IPS DF 6.9 (cell line): ENCODE measurements around the gene CCDC93.

Experiments
- DNase-seq: peaks from one replicate; pipeline ENCODE4 v3.0.0-alpha.2; 2013; ENCODE audit warnings: low read depth, low spot score
- H3K27ac ChIP-seq: one replicate; pipeline ENCODE4 v1.5.1; 2013; ENCODE audit warnings: low read length, control low read depth
- H3K27me3 ChIP-seq: 2 replicates; pipeline ENCODE4 v1.6.1; 2013; ENCODE audit warnings: mild to moderate bottlenecking, low read length; ENCODE audit not compliant: control insufficient read depth, insufficient read depth
- H3K36me3 ChIP-seq: 2 replicates; pipeline ENCODE4 v1.6.1; 2013; ENCODE audit warnings: low read length; ENCODE audit not compliant: control insufficient read depth, insufficient read depth
- H3K4me1 ChIP-seq: 2 replicates; pipeline ENCODE4 v1.6.1; 2013; ENCODE audit warnings: low read length; ENCODE audit not compliant: control insufficient read depth, insufficient read depth
- H3K4me3 ChIP-seq: 2 replicates; pipeline ENCODE4 v1.5.1; 2013; ENCODE audit warnings: mild to moderate bottlenecking, low read length
- H3K9me3 ChIP-seq: 2 replicates; pipeline ENCODE4 v1.6.1; 2013; ENCODE audit warnings: low read length, inconsistent platforms; ENCODE audit not compliant: control insufficient read depth, insufficient read depth
- WGBS: extraction: QIAGEN DNeasy Blood & Tissue Kit; methylation state at CpG from one replicate; pipeline ENCODE4 v1.1.7; 2013; ENCODE audit warnings: mixed read lengths, missing lambda C conversion rate; ENCODE audit not compliant: insufficient read length, insufficient coverage; 5-methylcytosine and 5-hydroxymethylcytosine counted together

Gene CCDC93

GRCh38 chr2:118013724-118014491 is at the start of gene CCDC93:
TSS of gene CCDC93 (minus strand) at chr2:118014070. CDS start at chr2:118013995, 75 bp downstream.
- H3K4me3 ChIP-seq: peak within 1 kb of the TSS; percentile 99

GRCh38 chr2:118062669-118063068 is 48.8 kb upstream of the CCDC93 start:
- Histone ChIP-seq H3K4me1 (no peaks in the 10 kb centered on the region; the same call in 1 of the 2 replicates), H3K27ac (no peak overlapping the region), H3K27me3 (no peaks in the 10 kb centered on the region), H3K9me3 (no peaks in the 10 kb centered on the region), H3K36me3 (no peaks in the 10 kb centered on the region), H3K4me3 (no peak overlapping the region)
- no peak for DNase-seq
- WGBS: no CpG with 5 or more reads among the region's 2 CpGs

More at GRCh38 chr2:118013724-118014491, at the start of gene CCDC93:
- H3K36me3 ChIP-seq: no peaks in the 10 kb centered on the region
- H3K27me3 ChIP-seq: no peaks in the 10 kb centered on the region; the same call in 1 of the 2 replicates
- no peak within 1 kb of the TSS for H3K27ac ChIP-seq
- DNase-seq: peak; percentile 48
- WGBS: no CpG with 5 or more reads among the region's 71 CpGs
- 0 out of 2 replicates have a peak, but pooled peaks cover 1% of the 10 kb centered on the region for H3K4me1 ChIP-seq
- H3K9me3 ChIP-seq: no peaks in the 10 kb centered on the region

- DNase-seq: no peak
- no peaks in the 10 kb centered on the region; the same call in 1 of the 2 replicates for H3K4me1 ChIP-seq
- no peaks in the 10 kb centered on the region for H3K27me3 ChIP-seq
These were observed 48.2 kb upstream of the CCDC93 start for GRCh38 chr2:118062048-118062447.

GRCh38 chr2:118061135-118061955 is 47.5 kb upstream of the CCDC93 start:
- Histone ChIP-seq H3K36me3 (no peaks in the 10 kb centered on the region), H3K9me3 (no peaks in the 10 kb centered on the region), H3K27ac (no peak overlapping the region), H3K27me3 (no peaks in the 10 kb centered on the region), H3K4me3 (no peak overlapping the region), H3K4me1 (no peaks in the 10 kb centered on the region; the same call in 1 of the 2 replicates)
- DNase-seq: no peak
- WGBS: no CpG with 5 or more reads among the region's 4 CpGs

More at GRCh38 chr2:118062048-118062447, 48.2 kb upstream of the CCDC93 start:
- H3K27ac ChIP-seq: no peak overlapping the region
- H3K9me3 ChIP-seq: no peaks in the 10 kb centered on the region
- no peaks in the 10 kb centered on the region for H3K36me3 ChIP-seq
- H3K4me3 ChIP-seq: no peak overlapping the region

GRCh38 chr2:118059919-118060478 is 46.1 kb upstream of the CCDC93 start:
- 100% methylated on average over 1 of the region's 4 CpGs for WGBS
- H3K27ac ChIP-seq: no peak overlapping the region
- H3K9me3 ChIP-seq: no peaks in the 10 kb centered on the region
- no peak for DNase-seq
- no peaks in the 10 kb centered on the region for H3K27me3 ChIP-seq
- H3K4me3 ChIP-seq: no peak overlapping the region
- H3K36me3 ChIP-seq: no peaks in the 10 kb centered on the region
- no peaks in the 10 kb centered on the region; the same call in 1 of the 2 replicates for H3K4me1 ChIP-seq

GRCh38 chr2:118058951-118059350 is 45.1 kb upstream of the CCDC93 start:
- H3K27ac ChIP-seq: no peak overlapping the region
- H3K4me1 ChIP-seq: no peaks in the 10 kb centered on the region; the same call in 1 of the 2 replicates
- H3K9me3 ChIP-seq: no peaks in the 10 kb centered on the region
- WGBS: no CpG with 5 or more reads among the region's 3 CpGs
- no peak for DNase-seq
- no peak overlapping the region for H3K4me3 ChIP-seq
- no peaks in the 10 kb centered on the region for H3K27me3 ChIP-seq
- no peaks in the 10 kb centered on the region for H3K36me3 ChIP-seq

GRCh38 chr2:118056801-118057200 is 42.9 kb upstream of the CCDC93 start:
- no peaks in the 10 kb centered on the region; the same call in 1 of the 2 replicates for H3K4me1 ChIP-seq
- H3K27ac ChIP-seq: no peak overlapping the region
- no peaks in the 10 kb centered on the region for H3K36me3 ChIP-seq
- whole genome bisulfite sequencing: no CpG with 5 or more reads among the region's 3 CpGs
- H3K9me3 ChIP-seq: no peaks in the 10 kb centered on the region
- no peak overlapping the region for H3K4me3 ChIP-seq
- no peak for DNase-seq
- no peaks in the 10 kb centered on the region for H3K27me3 ChIP-seq

- no peaks in the 10 kb centered on the region for H3K9me3 ChIP-seq
- DNase-seq: no peak
- no CpG with 5 or more reads among the region's 3 CpGs for WGBS
- H3K27ac ChIP-seq: no peak overlapping the region
- no peaks in the 10 kb centered on the region; the same call in 1 of the 2 replicates for H3K4me1 ChIP-seq
- H3K36me3 ChIP-seq: no peaks in the 10 kb centered on the region
- H3K27me3 ChIP-seq: no peaks in the 10 kb centered on the region
- no peak overlapping the region for H3K4me3 ChIP-seq
These were observed 42.3 kb upstream of the CCDC93 start for GRCh38 chr2:118056165-118056534.

GRCh38 chr2:118055512-118056164 is 41.8 kb upstream of the CCDC93 start:
- H3K27ac ChIP-seq: no peak overlapping the region

More at GRCh38 chr2:118055512-118056164, 41.8 kb upstream of the CCDC93 start:
- Histone ChIP-seq H3K4me3 (no peak overlapping the region), H3K4me1 (no peaks in the 10 kb centered on the region), H3K36me3 (no peaks in the 10 kb centered on the region), H3K9me3 (no peaks in the 10 kb centered on the region), H3K27me3 (no peaks in the 10 kb centered on the region)
- WGBS: no CpG with 5 or more reads among the region's 10 CpGs
- DNase-seq: no peak
